GM21526 (cell line): ENCODE measurements around the gene ABCA13.
"Not testable (repeated sequence)": the region's sequence is repeated elsewhere in the genome, so short reads cannot be mapped to it uniquely, and the experiment has no call there.

Experiments used
- ATAC-seq: cut with Tn5 transposase; IDR thresholded peaks from one replicate; pipeline ENCODE4 v1.9.1; 2021; ENCODE audit warnings: moderate library complexity; ENCODE audit not compliant: unreplicated experiment, low FRiP score

ABCA13 gene

GRCh38 chr7:48173313-48173712 is 2.1 kb downstream of the ABCA13 start:
- no peak for ATAC-seq

DNA sequence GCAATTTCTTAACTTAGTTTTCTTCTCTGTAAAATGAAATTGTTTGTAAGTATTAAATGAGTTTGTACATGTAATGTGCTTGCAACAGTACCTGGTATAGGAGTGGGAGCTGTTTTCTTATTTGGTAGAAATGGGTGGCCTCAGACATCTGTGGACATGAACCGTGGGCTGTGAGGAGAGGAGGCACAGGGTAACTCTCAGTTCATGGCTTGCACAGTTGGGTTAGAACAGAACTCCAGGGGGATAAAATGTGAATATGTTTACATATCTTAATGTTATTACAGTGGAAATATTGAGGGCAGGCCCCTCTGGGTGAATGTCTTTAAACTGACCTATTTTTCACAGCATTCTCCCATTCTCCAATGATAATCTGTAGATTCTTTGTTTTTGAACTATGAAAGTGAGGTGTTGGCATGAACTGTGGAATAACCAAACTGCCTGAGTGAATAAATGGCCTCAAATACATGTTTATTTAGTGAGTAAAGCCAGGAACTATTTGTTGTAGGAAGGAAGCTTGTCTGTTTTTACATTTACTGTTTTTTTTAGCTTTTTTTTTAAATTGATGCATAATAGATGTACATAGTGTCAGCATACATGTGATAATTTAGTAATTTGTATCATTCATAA is 2.6 kb downstream of the ABCA13 start:
- ATAC-seq: no peak

DNA sequence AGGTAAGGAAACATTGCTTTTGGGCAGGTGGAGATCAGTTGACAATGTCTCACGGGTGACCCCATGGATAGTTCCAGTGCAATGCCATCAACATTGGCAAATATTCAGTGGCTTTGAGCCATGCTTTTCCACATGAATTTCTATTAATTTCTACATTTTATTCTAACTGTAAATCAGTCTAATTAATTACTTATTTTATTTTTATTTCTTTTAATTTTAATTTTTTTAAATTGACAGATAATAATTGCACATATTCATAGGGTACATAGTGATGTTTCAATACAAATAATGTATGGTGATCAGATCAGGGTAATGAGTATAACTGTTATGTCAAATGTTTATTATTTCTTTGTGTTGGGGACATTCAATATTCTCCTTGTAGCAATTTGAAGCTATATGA is 3.8 kb downstream of the ABCA13 start:
- no peak for ATAC-seq

DNA sequence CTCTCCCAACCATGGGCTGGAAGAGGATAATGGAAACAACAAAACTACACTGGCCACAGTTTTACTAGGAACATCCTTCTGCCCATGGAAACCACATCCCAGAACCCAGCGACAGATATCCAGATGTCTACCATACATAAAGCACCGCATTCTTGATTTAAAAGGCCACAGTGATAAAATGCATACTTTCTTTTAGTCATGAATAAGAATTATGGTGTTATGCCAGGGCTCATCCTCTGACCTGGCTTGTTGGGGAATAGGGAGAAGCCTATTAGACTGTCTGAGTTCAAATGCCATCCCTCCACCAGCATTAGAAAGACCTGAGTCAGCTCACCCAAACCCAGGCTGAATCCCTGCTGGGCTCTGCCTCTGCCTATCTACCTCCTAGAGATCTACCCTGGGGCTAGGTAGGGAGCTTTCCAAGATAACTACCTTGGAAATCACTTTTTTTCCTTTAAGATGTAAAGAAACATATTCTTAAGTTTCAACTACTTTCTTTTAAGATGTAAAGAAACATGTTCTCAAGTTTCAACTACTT is 5.2 kb downstream of the ABCA13 start:
- ATAC-seq: no peak

- no peak for ATAC-seq
Measured at GRCh38 chr7:48177271-48177670, 6.0 kb downstream of the ABCA13 start.

DNA sequence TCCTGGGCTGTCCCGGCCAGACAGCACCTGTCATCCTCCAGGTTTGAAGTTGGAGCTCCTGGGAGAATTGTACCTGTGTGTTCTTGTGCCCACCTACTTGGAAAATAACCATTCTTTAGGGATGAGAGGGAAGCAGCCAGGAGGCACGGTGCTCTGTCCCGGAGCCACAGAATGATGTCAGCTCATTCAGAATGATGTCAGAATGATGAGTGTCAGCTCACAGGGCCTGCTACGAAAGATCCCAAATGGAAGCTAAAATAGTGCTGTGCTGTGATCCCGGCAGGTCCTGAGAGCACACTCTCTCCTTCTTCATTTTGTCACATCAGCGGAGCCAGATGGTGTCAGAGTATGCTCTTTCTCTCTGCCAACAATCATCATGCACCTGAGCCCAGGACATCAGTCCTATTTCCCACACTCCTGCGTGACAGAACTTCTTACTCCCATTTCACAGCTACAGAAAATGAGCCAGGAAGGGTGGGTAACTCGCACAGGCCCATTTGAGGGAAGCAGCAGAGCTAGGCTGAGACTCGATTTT is 8.3 kb downstream of the ABCA13 start:
- ATAC-seq: no peak

DNA sequence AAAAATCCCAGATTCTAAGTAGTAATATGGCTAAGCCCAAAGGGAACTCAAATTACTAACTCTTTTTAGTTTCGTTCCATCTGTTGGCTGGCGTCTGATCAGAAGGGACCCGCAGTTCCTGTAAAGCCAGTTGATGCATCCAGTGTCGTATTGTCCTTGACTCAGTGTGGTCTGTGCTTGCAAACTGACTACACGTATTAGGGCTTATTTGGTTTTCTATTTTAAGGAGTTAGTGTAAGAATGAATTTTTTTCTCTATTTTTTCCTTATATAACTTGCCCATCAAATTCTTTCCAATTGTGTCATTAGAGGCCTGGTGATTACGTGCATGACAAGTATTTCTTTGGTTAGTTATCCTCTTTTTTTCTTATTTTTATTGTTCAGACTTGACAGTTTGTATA is 9.7 kb downstream of the ABCA13 start:
- no peak for ATAC-seq

GRCh38 chr7:48182718-48183369 is 11.6 kb downstream of the ABCA13 start:
- ATAC-seq: no peak

DNA sequence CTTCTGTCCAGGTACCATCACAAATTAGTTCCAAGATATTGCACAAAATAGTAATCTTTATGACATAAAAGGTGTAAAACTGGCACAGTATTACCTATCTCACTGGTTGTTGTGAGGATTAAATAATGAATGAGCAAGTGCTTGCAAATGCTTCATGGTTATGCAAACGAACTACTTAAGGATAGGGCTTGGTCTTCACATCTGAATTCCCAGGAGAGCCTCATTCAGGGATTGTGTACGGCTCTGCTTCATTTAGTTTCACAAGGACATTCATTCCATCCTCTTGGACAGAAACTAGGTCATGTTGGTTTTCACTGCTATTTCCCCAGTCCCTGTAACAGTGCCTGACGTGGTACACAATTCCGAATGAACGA is 12.1 kb downstream of the ABCA13 start:
- ATAC-seq: no peak

DNA sequence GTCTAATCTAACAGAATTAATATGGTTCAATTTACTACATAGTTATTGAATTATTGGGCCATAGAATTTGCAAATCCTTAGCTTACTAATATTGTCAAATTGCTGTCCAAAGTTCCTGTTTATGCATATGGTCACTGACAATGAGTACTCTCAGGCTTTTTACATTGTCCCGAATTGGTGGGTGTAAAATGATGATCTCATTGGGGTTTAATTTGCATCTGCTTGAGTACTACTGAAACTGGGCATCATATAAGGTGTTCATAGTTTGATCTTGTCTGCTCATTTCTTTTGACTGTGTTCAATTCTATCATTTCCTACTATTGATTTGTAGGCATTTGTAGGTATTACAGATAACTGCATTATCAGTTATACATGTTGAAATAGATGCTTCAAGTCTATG is 12.7 kb downstream of the ABCA13 start:
- no peak for ATAC-seq

GRCh38 chr7:48188776-48189520 is 17.7 kb downstream of the ABCA13 start:
- ATAC-seq: no peak

- ATAC-seq: no peak
Measured at GRCh38 chr7:48192996-48193395, 21.7 kb downstream of the ABCA13 start.

GRCh38 chr7:48193421-48193820 is 22.2 kb downstream of the ABCA13 start:
- no peak for ATAC-seq

GRCh38 chr7:48200946-48201589 is 29.8 kb downstream of the ABCA13 start:
- ATAC-seq: not testable (repeated sequence)

GRCh38 chr7:48202916-48203315 is 31.7 kb downstream of the ABCA13 start:
- ATAC-seq: not testable (repeated sequence)

DNA sequence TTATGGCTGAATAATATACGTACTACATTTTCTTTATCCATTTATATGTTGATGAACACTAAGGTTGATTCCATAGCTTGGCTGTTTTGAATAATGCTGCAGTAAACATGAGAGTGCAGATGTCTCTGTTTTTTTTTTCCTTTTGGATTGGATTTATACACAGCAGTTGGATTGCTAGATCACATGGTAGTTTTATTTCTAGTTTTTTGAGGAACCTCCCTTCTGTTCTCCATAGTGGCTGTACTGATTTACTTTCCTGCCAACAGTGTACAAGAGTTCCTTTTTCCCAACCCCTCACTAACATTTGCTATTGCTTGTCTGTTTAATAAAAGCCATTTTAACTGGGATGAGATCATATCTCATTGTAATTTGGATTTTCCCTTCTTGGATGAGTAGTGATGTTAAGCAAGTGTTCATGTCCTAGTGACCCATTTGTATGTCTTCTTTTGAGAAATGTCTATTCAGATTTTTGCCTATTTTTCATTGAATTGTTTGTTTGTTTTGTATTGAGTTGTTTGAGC is 36.0 kb downstream of the ABCA13 start:
- no peak for ATAC-seq

DNA sequence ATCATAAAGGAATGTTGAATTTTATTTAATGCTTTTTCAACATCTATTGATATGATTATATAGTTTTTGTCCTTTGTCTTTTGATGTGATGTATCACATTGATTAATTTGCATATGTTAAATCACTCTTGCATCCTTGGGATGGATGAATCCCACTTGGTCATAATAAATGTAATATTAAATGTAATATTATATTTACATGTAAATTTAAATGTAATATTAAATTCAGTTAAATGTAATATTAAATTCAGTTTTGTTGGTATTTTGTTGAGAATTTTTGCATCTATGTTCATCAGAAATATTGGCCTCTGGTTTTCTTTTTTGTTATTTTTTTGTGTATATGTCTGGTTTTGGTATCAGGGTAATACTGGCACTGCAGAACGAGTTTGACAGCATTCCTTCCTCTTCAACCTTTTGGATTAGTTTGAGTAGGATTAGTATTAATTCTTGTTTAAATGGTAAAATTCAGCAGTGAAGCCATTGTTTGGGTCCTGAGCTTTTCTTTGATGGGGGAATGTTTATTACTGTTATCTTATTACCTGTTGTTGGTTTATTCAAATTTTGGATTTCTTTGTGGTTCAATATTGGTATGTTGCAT is 37.8 kb downstream of the ABCA13 start:
- no peak for ATAC-seq

- ATAC-seq: no peak
Measured at GRCh38 chr7:48213226-48213625, 42.0 kb downstream of the ABCA13 start.

- no peak for ATAC-seq
Measured at GRCh38 chr7:48217266-48217665, 46.0 kb downstream of the ABCA13 start.

- ATAC-seq: no peak
Measured at GRCh38 chr7:48217753-48218152, 46.5 kb downstream of the ABCA13 start.
